HAP-1 (cell line): ENCODE data around the gene CRY2.
A peak's percentile ranks its signal among the peaks of the same experiment; 100 is the strongest.
"Not testable (repeated sequence)": the region's sequence is repeated elsewhere in the genome, so short reads cannot be mapped to it uniquely, and the experiment has no call there.

ENCODE experiments used
- DNase-seq, 2 experiments: peaks; one replicate each; pipeline ENCODE4 v3.0.0-alpha.2; 2016 to 2020; ENCODE audit warnings: low spot score in 2 of 2
- H3K27me3 ChIP-seq: fragments of 250-450 bp; sonication (Bioruptor Pico); 2 replicates; pipeline ENCODE4 v1.5.1; 2020; ENCODE audit warnings: low read depth, mild to moderate bottlenecking, moderate library complexity
- H3K36me3 ChIP-seq: fragments of 250-450 bp; sonication (Bioruptor Pico); replicated peaks from 2 replicates; pipeline ENCODE4 v1.5.1; 2020; ENCODE audit warnings: mild to moderate bottlenecking
- H3K4me1 ChIP-seq: fragments of 250-450 bp; sonication (Bioruptor Pico); 2 replicates; pipeline ENCODE4 v1.5.1; 2020; ENCODE audit warnings: mild to moderate bottlenecking
- H3K4me3 ChIP-seq: fragments of 250-450 bp; sonication (Bioruptor Pico); 2 replicates; pipeline ENCODE4 v1.5.1; 2020; ENCODE audit warnings: mild to moderate bottlenecking, moderate library complexity
- H3K9me3 ChIP-seq: fragments of 250-450 bp; sonication (Bioruptor Pico); 2 replicates; pipeline ENCODE4 v1.5.1; 2020; ENCODE audit warnings: mild to moderate bottlenecking, moderate library complexity
- in situ Hi-C: fragments of 300-500 bp; cut with MboI; formaldehyde crosslinking; loops from 3 replicates; pipeline ENCODE4 v1.14.3; 2020; ENCODE audit warnings: low sequenced_read_pairs, inconsistent platforms, mixed read lengths

The CRY2 gene

GRCh38 chr11:45806937-45807791, 40.1 kb upstream of the CRY2 start:
- peak overlapping the region; percentile 60 for H3K4me3 ChIP-seq
- H3K36me3 ChIP-seq = peaks cover 16% of the 10 kb centered on the region
- in situ Hi-C loops = no loop called here

GRCh38 chr11:45807792-45808238, 39.5 kb upstream of the CRY2 start:
- Histone ChIP-seq H3K4me3 (no peak overlapping the region), H3K4me1 (peaks cover 9% of the 10 kb centered on the region), H3K9me3 (no peaks in the 10 kb centered on the region), H3K27me3 (no peaks in the 10 kb centered on the region), H3K36me3 (peaks cover 18% of the 10 kb centered on the region)
- DNase-seq = no peak
- in situ Hi-C loops = no loop called here

More at GRCh38 chr11:45806937-45807791, 40.1 kb upstream of the CRY2 start:
- no peak for DNase-seq
- no peaks in the 10 kb centered on the region for H3K27me3 ChIP-seq
- H3K4me1 ChIP-seq = peaks cover 9% of the 10 kb centered on the region
- no peaks in the 10 kb centered on the region for H3K9me3 ChIP-seq

- H3K9me3 ChIP-seq, H3K4me3 ChIP-seq, DNase-seq, H3K4me1 ChIP-seq, in situ Hi-C loops, H3K27me3 ChIP-seq: not testable (repeated sequence)
- H3K36me3 ChIP-seq = peaks cover 18% of the 10 kb centered on the region
These were observed 38.8 kb upstream of the CRY2 start for GRCh38 chr11:45808427-45808826.

GRCh38 chr11:45809456-45810395, 37.5 kb upstream of the CRY2 start:
- no peaks in the 10 kb centered on the region for H3K9me3 ChIP-seq
- no peak for DNase-seq
- H3K27me3 ChIP-seq = no peaks in the 10 kb centered on the region
- in situ Hi-C loops = no loop called here
- H3K36me3 ChIP-seq = peaks cover 18% of the 10 kb centered on the region
- no peak overlapping the region for H3K4me3 ChIP-seq
- H3K4me1 ChIP-seq = peaks cover 9% of the 10 kb centered on the region; the same call in 1 of the 2 replicates

- in situ Hi-C loops = no loop called here
- H3K27me3 ChIP-seq = no peaks in the 10 kb centered on the region
- H3K4me3 ChIP-seq = no peak overlapping the region
- peaks cover 18% of the 10 kb centered on the region for H3K36me3 ChIP-seq
- H3K4me1 ChIP-seq = peaks cover 9% of the 10 kb centered on the region; the same call in 1 of the 2 replicates
- DNase-seq = no peak
- no peaks in the 10 kb centered on the region for H3K9me3 ChIP-seq
These were observed 36.7 kb upstream of the CRY2 start for GRCh38 chr11:45810431-45811108.

GRCh38 chr11:45811109-45811435, 36.2 kb upstream of the CRY2 start:
- peaks cover 18% of the 10 kb centered on the region for H3K36me3 ChIP-seq
- no peak overlapping the region for H3K4me3 ChIP-seq
- in situ Hi-C loops = no loop called here
- H3K27me3 ChIP-seq = no peaks in the 10 kb centered on the region
- no peaks in the 10 kb centered on the region for H3K9me3 ChIP-seq
- peaks cover 5% of the 10 kb centered on the region for H3K4me1 ChIP-seq
- DNase-seq = no peak

GRCh38 chr11:45811571-45812290, 35.5 kb upstream of the CRY2 start:
- H3K36me3 ChIP-seq = peaks cover 18% of the 10 kb centered on the region
- no peak for DNase-seq
- peaks cover 9% of the 10 kb centered on the region for H3K4me1 ChIP-seq
- no peaks in the 10 kb centered on the region for H3K9me3 ChIP-seq
- no peaks in the 10 kb centered on the region for H3K27me3 ChIP-seq
- in situ Hi-C loops = no loop called here
- no peak overlapping the region for H3K4me3 ChIP-seq

- Histone ChIP-seq H3K4me1 (peaks cover 6% of the 10 kb centered on the region), H3K27me3 (no peaks in the 10 kb centered on the region), H3K9me3 (no peaks in the 10 kb centered on the region), H3K4me3 (no peak overlapping the region), H3K36me3 (peaks cover 18% of the 10 kb centered on the region)
- in situ Hi-C loops = no loop called here
- DNase-seq = no peak
These were observed 34.4 kb upstream of the CRY2 start for GRCh38 chr11:45812581-45813548.

GRCh38 chr11:45815747-45816146, 31.5 kb upstream of the CRY2 start:
- peak; percentile 25 to 31 for DNase-seq

GRCh38 chr11:45816614-45817013, 30.7 kb upstream of the CRY2 start:
- Histone ChIP-seq H3K36me3 (peaks cover 3% of the 10 kb centered on the region), H3K27me3 (no peaks in the 10 kb centered on the region), H3K4me1 (peaks cover 6% of the 10 kb centered on the region), H3K4me3 (no peak overlapping the region), H3K9me3 (no peaks in the 10 kb centered on the region)
- in situ Hi-C loops = no loop called here
- DNase-seq = peak; percentile 65 to 84

More at GRCh38 chr11:45815747-45816146, 31.5 kb upstream of the CRY2 start:
- in situ Hi-C loops = no loop called here
- H3K36me3 ChIP-seq = peaks cover 10% of the 10 kb centered on the region
- no peaks in the 10 kb centered on the region for H3K9me3 ChIP-seq
- no peak overlapping the region for H3K4me3 ChIP-seq
- no peaks in the 10 kb centered on the region for H3K27me3 ChIP-seq
- peaks cover 6% of the 10 kb centered on the region for H3K4me1 ChIP-seq

GRCh38 chr11:45817191-45817590, 30.1 kb upstream of the CRY2 start:
- H3K36me3 ChIP-seq = peaks cover 2% of the 10 kb centered on the region; the same call in 1 of the 2 replicates
- no peak for DNase-seq
- peaks cover 6% of the 10 kb centered on the region for H3K4me1 ChIP-seq
- in situ Hi-C loops = no loop called here
- H3K9me3 ChIP-seq = no peaks in the 10 kb centered on the region
- H3K4me3 ChIP-seq = no peak overlapping the region
- no peaks in the 10 kb centered on the region for H3K27me3 ChIP-seq

GRCh38 chr11:45818961-45819605, 28.2 kb upstream of the CRY2 start:
- peaks cover 6% of the 10 kb centered on the region for H3K4me1 ChIP-seq
- in situ Hi-C loops = no loop called here
- no peak overlapping the region for H3K4me3 ChIP-seq
- H3K9me3 ChIP-seq = no peaks in the 10 kb centered on the region
- DNase-seq = no peak
- H3K36me3 ChIP-seq = no peaks in the 10 kb centered on the region
- no peaks in the 10 kb centered on the region for H3K27me3 ChIP-seq
